ENCODE measurements around the gene INSM1. TPM values are rescaled to one million over a fixed set of nuclear protein-coding genes. Genes with fewer than 3 reads are reported as not detected.

The INSM1 gene
- total RNA-seq, 1 experiment from 2014 or later: 0.05 TPM

GRCh38 chr20:20359628-20360027 lies 8.3 kb upstream of the INSM1 start:
- in situ Hi-C loops (cut with HindIII; ENCODE audit: low pct_unique_long_range_greater_than_20kb, low sequenced_read_pairs): no loop called here

GRCh38 chr20:20360464-20360863 lies 7.4 kb upstream of the INSM1 start:
- TF ChIP-seq SIN3A (IDR thresholded peaks at IDR 0.05; ENCODE audit: borderline replicate concordance, insufficient read depth, low read depth, low read length) (no peak), REST (IDR thresholded peaks at IDR 0.05; ENCODE audit: insufficient read depth in 1 of 2, low read depth in 2 of 2, low read length in 1 of 2) (no peak), TCF7L2 (IDR thresholded peaks at IDR 0.05; ENCODE audit: low read depth, low read length) (no peak), CTCF (IDR thresholded peaks at IDR 0.05) (peak; percentile 92)
- H3K36me3 ChIP-seq (ENCODE audit: control insufficient read depth, insufficient read depth, low read length): no peaks in the 10 kb centered on the region
- DNase-seq (ENCODE audit: low read depth, low spot score) (peak; percentile 39), ATAC-seq (peak; percentile 91)
- no peak overlapping the region for H3K4me3 ChIP-seq (ENCODE audit: low read depth in 2 of 2, low read length in 2 of 2)
- H3K27me3 ChIP-seq (ENCODE audit: control insufficient read depth, insufficient read depth, low read length): peaks cover 32% of the 10 kb centered on the region
- H3K9me3 ChIP-seq (ENCODE audit: control insufficient read depth, insufficient read depth, low read depth, low read length): no peaks in the 10 kb centered on the region
- intact Hi-C loops (cut with micrococcal nuclease; ENCODE audit: unreplicated experiment): loop anchor here (2.0 to 10.0 kb wide), 2 partner anchors 208 to 276 kb away; no protein-coding TSS in a partner anchor
- H3K27ac ChIP-seq (ENCODE audit: low read length): no peak overlapping the region
- ChIA-PET CTCF (no interaction called here), POLR2A (no interaction called here)
- BruUV-seq (replicated peaks): no TSS peak
- in situ Hi-C loops (cut with HindIII; ENCODE audit: low pct_unique_long_range_greater_than_20kb, low sequenced_read_pairs): no loop called here
- no peaks in the 10 kb centered on the region for H3K4me1 ChIP-seq (ENCODE audit: control insufficient read depth, insufficient read depth, low read length)

More at GRCh38 chr20:20359628-20360027, 8.3 kb upstream of the INSM1 start:
- Histone ChIP-seq H3K4me1 (ENCODE audit: control insufficient read depth, insufficient read depth, low read length) (no peaks in the 10 kb centered on the region), H3K27ac (ENCODE audit: low read length) (no peak overlapping the region), H3K4me3 (ENCODE audit: low read depth in 2 of 2, low read length in 2 of 2) (no peak overlapping the region), H3K36me3 (ENCODE audit: control insufficient read depth, insufficient read depth, low read length) (no peaks in the 10 kb centered on the region), H3K9me3 (ENCODE audit: control insufficient read depth, insufficient read depth, low read depth, low read length) (no peaks in the 10 kb centered on the region), H3K27me3 (ENCODE audit: control insufficient read depth, insufficient read depth, low read length) (peaks cover 28% of the 10 kb centered on the region)
- no TSS peak for BruUV-seq (replicated peaks)
- intact Hi-C loops (cut with micrococcal nuclease; ENCODE audit: unreplicated experiment): loop anchor here (2.0 to 10.0 kb wide), 2 partner anchors 209 to 275 kb away; no protein-coding TSS in a partner anchor
- ChIA-PET CTCF (no interaction called here), POLR2A (no interaction called here)
- TF ChIP-seq REST (IDR thresholded peaks at IDR 0.05; ENCODE audit: insufficient read depth in 1 of 2, low read depth in 2 of 2, low read length in 1 of 2) (no peak), TCF7L2 (IDR thresholded peaks at IDR 0.05; ENCODE audit: low read depth, low read length) (no peak), SIN3A (IDR thresholded peaks at IDR 0.05; ENCODE audit: borderline replicate concordance, insufficient read depth, low read depth, low read length) (no peak), CTCF (IDR thresholded peaks at IDR 0.05) (no peak)
- DNase-seq (ENCODE audit: low read depth, low spot score): no peak
- ATAC-seq: no peak
